Neuronal stem cell (in vitro differentiated cells): ENCODE measurements around the gene GRIP1.

Experiments
- DNase-seq: peaks from one replicate; pipeline ENCODE4 v3.0.0-alpha.2; 2013; ENCODE audit warnings: low spot score
- H2AFZ ChIP-seq: one replicate; pipeline ENCODE4 v1.6.1; 2013; ENCODE audit warnings: mild to moderate bottlenecking, low read length, inconsistent platforms
- H2AK5ac ChIP-seq: 2 replicates; pipeline ENCODE4 v1.6.1; 2013; ENCODE audit warnings: low read depth, mild to moderate bottlenecking, inconsistent platforms, low read length, moderate library complexity, mixed read lengths
- H2BK120ac ChIP-seq: 2 replicates; pipeline ENCODE4 v1.6.1; 2013; ENCODE audit warnings: low read depth, mild to moderate bottlenecking, inconsistent platforms, low read length, moderate library complexity, mixed read lengths
- H2BK12ac ChIP-seq: one replicate; pipeline ENCODE4 v1.6.1; 2013; ENCODE audit warnings: low read length, inconsistent platforms
- H2BK15ac ChIP-seq: 2 replicates; pipeline ENCODE4 v1.6.1; 2013; ENCODE audit warnings: mild to moderate bottlenecking, low read length, inconsistent platforms, mixed read lengths
- H2BK5ac ChIP-seq: one replicate; pipeline ENCODE4 v1.6.1; 2013; ENCODE audit warnings: inconsistent platforms, mild to moderate bottlenecking, low read length, moderate library complexity
- H3K14ac ChIP-seq: one replicate; pipeline ENCODE4 v1.6.1; 2013; ENCODE audit warnings: low read length, inconsistent platforms
- H3K18ac ChIP-seq: 2 replicates; pipeline ENCODE4 v1.6.1; 2013; ENCODE audit warnings: low read length, inconsistent platforms
- H3K23ac ChIP-seq: 2 replicates; pipeline ENCODE4 v1.6.1; 2013; ENCODE audit warnings: low read depth, mild to moderate bottlenecking, mixed read lengths, low read length, inconsistent platforms; ENCODE audit not compliant: poor library complexity
- H3K27ac ChIP-seq: replicated peaks from 3 replicates; pipeline ENCODE4 v1.5.1; 2013; ENCODE audit warnings: low read length, inconsistent platforms
- H3K27me3 ChIP-seq, 3 experiments: 2 replicates each; pipeline ENCODE4 v1.6.1; 2013; ENCODE audit warnings: low read length in 3 of 3, mild to moderate bottlenecking in 2 of 3, inconsistent platforms in 1 of 3, low read depth in 1 of 3, mixed read lengths in 1 of 3, moderate library complexity in 1 of 3; ENCODE audit not compliant: control insufficient read depth in 3 of 3, insufficient read depth in 3 of 3
- H3K36me3 ChIP-seq, 2 donors: replicated peaks in 1 of 2; 2 replicates each; pipeline ENCODE4 v1.6.1; 2013; ENCODE audit warnings: low read length in 2 of 2; ENCODE audit not compliant: control insufficient read depth in 2 of 2, insufficient read depth in 2 of 2
- H3K4ac ChIP-seq: 2 replicates; pipeline ENCODE4 v1.6.1; 2013; ENCODE audit warnings: inconsistent platforms, mild to moderate bottlenecking, low read length, moderate library complexity
- H3K4me1 ChIP-seq, 2 donors: 1 replicate in 1 of 2; 2 replicates in 1 of 2; pipeline ENCODE4 v1.6.1; 2013; ENCODE audit warnings: low read length in 2 of 2, low read depth in 1 of 2; ENCODE audit not compliant: control insufficient read depth in 2 of 2, insufficient read depth in 1 of 2
- H3K4me2 ChIP-seq: one replicate; pipeline ENCODE4 v1.6.1; 2013; ENCODE audit warnings: mild to moderate bottlenecking, low read length, inconsistent platforms; ENCODE audit not compliant: insufficient read depth, poor library complexity, severe bottlenecking
- H3K4me3 ChIP-seq, 2 donors: 2 replicates each; pipeline ENCODE4 v1.5.1; 2013; ENCODE audit warnings: low read length in 2 of 2, mild to moderate bottlenecking in 2 of 2, inconsistent platforms in 1 of 2, moderate library complexity in 1 of 2
- H3K79me1 ChIP-seq: one replicate; pipeline ENCODE4 v1.6.1; 2013; ENCODE audit warnings: low read depth, mild to moderate bottlenecking, inconsistent platforms, low read length, moderate library complexity
- H3K9ac ChIP-seq: one replicate; pipeline ENCODE4 v1.6.1; 2013; ENCODE audit warnings: mild to moderate bottlenecking, low read depth, low read length, inconsistent platforms; ENCODE audit not compliant: poor library complexity
- H3K9me3 ChIP-seq, 2 donors: replicated peaks in 1 of 2; 2 replicates each; pipeline versions ENCODE3 to v1.6.1; 2013; ENCODE audit warnings: low read length in 2 of 2, mild to moderate bottlenecking in 2 of 2, inconsistent platforms in 1 of 2, low read depth in 1 of 2, mixed read lengths in 1 of 2, moderate library complexity in 1 of 2; ENCODE audit not compliant: control insufficient read depth in 2 of 2, insufficient read depth in 1 of 2
- H4K8ac ChIP-seq: one replicate; pipeline ENCODE4 v1.6.1; 2013; ENCODE audit warnings: low read depth, mild to moderate bottlenecking, inconsistent platforms, low read length, moderate library complexity
- H4K91ac ChIP-seq: one replicate; pipeline ENCODE4 v1.6.1; 2013; ENCODE audit warnings: low read length, low read depth, mild to moderate bottlenecking, inconsistent platforms; ENCODE audit not compliant: poor library complexity
- WGBS, 2 donors: extraction: QIAGEN DNeasy Blood & Tissue Kit; methylation state at CpG; one replicate each; pipeline ENCODE4 v1.1.7; 2013; ENCODE audit warnings: missing lambda C conversion rate in 2 of 2, mixed read lengths in 1 of 2; ENCODE audit not compliant: insufficient read length in 2 of 2, insufficient replicate concordance in 1 of 2; ENCODE audit errors: extremely low coverage in 2 of 2; 5-methylcytosine and 5-hydroxymethylcytosine counted together

GRIP1 gene

GRCh38 chr12:66598079-66598478 lies 80.8 kb downstream of the GRIP1 start:
- WGBS, 2 donors: no CpG with 5 or more reads among the region's 4 CpGs
- Histone ChIP-seq H4K8ac (no peak overlapping the region), H3K9ac (no peak overlapping the region), H3K23ac (no peak overlapping the region), H3K36me3 (no peaks in the 10 kb centered on the region), H3K9me3 (no peaks in the 10 kb centered on the region), H2AFZ (no peak overlapping the region), H3K4me3 (no peak overlapping the region), H3K4ac (no peak overlapping the region), H2BK12ac (no peak overlapping the region), H3K27ac (no peak overlapping the region), H3K79me1 (no peaks in the 10 kb centered on the region), H4K91ac (no peak overlapping the region), H2AK5ac (no peak overlapping the region), H2BK15ac (no peak overlapping the region), H2BK120ac (no peak overlapping the region), H3K14ac (no peak overlapping the region), H3K27me3 (no peaks in the 10 kb centered on the region), H3K18ac (no peak overlapping the region), H3K4me2 (no peak overlapping the region), H3K4me1 (peaks cover 0 to 11% of the 10 kb centered on the region in 2 donors), H2BK5ac (no peak overlapping the region)
- no peak for DNase-seq

- no peaks in the 10 kb centered on the region for H3K36me3 ChIP-seq
- H3K4ac ChIP-seq: no peak overlapping the region
These were observed 82.7 kb downstream of the GRIP1 start for GRCh38 chr12:66596199-66596598.

GRCh38 chr12:66594688-66595087 lies 84.2 kb downstream of the GRIP1 start:
- Histone ChIP-seq H3K79me1 (no peaks in the 10 kb centered on the region), H4K8ac (no peak overlapping the region), H3K9ac (no peak overlapping the region), H3K4me1 (no peaks in the 10 kb centered on the region), H3K23ac (no peak overlapping the region), H3K27me3 (no peaks in the 10 kb centered on the region), H3K18ac (no peak overlapping the region), H3K14ac (no peak overlapping the region), H3K4me2 (no peak overlapping the region), H3K9me3 (no peaks in the 10 kb centered on the region), H3K4ac (no peak overlapping the region), H3K36me3 (no peaks in the 10 kb centered on the region), H3K27ac (no peak overlapping the region), H2BK15ac (no peak overlapping the region), H2BK12ac (no peak overlapping the region), H2AFZ (no peak overlapping the region), H2BK120ac (no peak overlapping the region), H2AK5ac (no peak overlapping the region), H3K4me3 (no peak overlapping the region), H2BK5ac (no peak overlapping the region), H4K91ac (no peak overlapping the region)
- DNase-seq: no peak

More at GRCh38 chr12:66596199-66596598, 82.7 kb downstream of the GRIP1 start:
- no peak overlapping the region for H3K9ac ChIP-seq
- no peak overlapping the region for H2BK5ac ChIP-seq
- H2BK15ac ChIP-seq: no peak overlapping the region
- no peak overlapping the region for H3K4me3 ChIP-seq
- H4K91ac ChIP-seq: no peak overlapping the region
- no peak overlapping the region for H3K14ac ChIP-seq
- no peaks in the 10 kb centered on the region for H3K9me3 ChIP-seq
- no peak overlapping the region for H4K8ac ChIP-seq
- no peak overlapping the region for H3K4me2 ChIP-seq
- no CpG with 5 or more reads among the region's 2 CpGs for WGBS, 2 donors
- no peak overlapping the region for H2AK5ac ChIP-seq
- no peaks in the 10 kb centered on the region for H3K27me3 ChIP-seq
- peaks cover 0 to 6% of the 10 kb centered on the region in 2 donors for H3K4me1 ChIP-seq
- H2BK120ac ChIP-seq: no peak overlapping the region
- H3K23ac ChIP-seq: no peak overlapping the region
- H3K79me1 ChIP-seq: no peaks in the 10 kb centered on the region
- DNase-seq: no peak
- H2AFZ ChIP-seq: no peak overlapping the region
- H2BK12ac ChIP-seq: no peak overlapping the region
- H3K18ac ChIP-seq: no peak overlapping the region
- H3K27ac ChIP-seq: no peak overlapping the region

- H3K9me3 ChIP-seq: no peaks in the 10 kb centered on the region
- H2BK5ac ChIP-seq: no peak overlapping the region
- H3K4me2 ChIP-seq: no peak overlapping the region
- no peak overlapping the region for H2BK15ac ChIP-seq
- no peak overlapping the region for H3K4ac ChIP-seq
- H4K8ac ChIP-seq: no peak overlapping the region
- no peak for DNase-seq
- H3K79me1 ChIP-seq: no peaks in the 10 kb centered on the region
- H3K36me3 ChIP-seq: no peaks in the 10 kb centered on the region
- H3K18ac ChIP-seq: no peak overlapping the region
- no peak overlapping the region for H3K14ac ChIP-seq
- H2AFZ ChIP-seq: no peak overlapping the region
- no peak overlapping the region for H2AK5ac ChIP-seq
- no peak overlapping the region for H3K23ac ChIP-seq
- no peak overlapping the region for H3K9ac ChIP-seq
- H2BK120ac ChIP-seq: no peak overlapping the region
- H3K27ac ChIP-seq: no peak overlapping the region
- H3K4me1 ChIP-seq: no peaks in the 10 kb centered on the region
- no peak overlapping the region for H2BK12ac ChIP-seq
- H3K4me3 ChIP-seq: no peak overlapping the region
- no peaks in the 10 kb centered on the region for H3K27me3 ChIP-seq
- no peak overlapping the region for H4K91ac ChIP-seq
- WGBS, 2 donors: no CpG with 5 or more reads among the region's 2 CpGs
These were observed 88.4 kb downstream of the GRIP1 start for GRCh38 chr12:66590275-66590985.
